ENCODE measurements around the gene PFKL. TPM values are rescaled to one million over a fixed set of nuclear protein-coding genes. Genes with fewer than 3 reads are reported as not detected.

Gene PFKL
- total RNA-seq, 4 donors from 2014 or later: 94.6 to 155 (median 141) TPM

DNA sequence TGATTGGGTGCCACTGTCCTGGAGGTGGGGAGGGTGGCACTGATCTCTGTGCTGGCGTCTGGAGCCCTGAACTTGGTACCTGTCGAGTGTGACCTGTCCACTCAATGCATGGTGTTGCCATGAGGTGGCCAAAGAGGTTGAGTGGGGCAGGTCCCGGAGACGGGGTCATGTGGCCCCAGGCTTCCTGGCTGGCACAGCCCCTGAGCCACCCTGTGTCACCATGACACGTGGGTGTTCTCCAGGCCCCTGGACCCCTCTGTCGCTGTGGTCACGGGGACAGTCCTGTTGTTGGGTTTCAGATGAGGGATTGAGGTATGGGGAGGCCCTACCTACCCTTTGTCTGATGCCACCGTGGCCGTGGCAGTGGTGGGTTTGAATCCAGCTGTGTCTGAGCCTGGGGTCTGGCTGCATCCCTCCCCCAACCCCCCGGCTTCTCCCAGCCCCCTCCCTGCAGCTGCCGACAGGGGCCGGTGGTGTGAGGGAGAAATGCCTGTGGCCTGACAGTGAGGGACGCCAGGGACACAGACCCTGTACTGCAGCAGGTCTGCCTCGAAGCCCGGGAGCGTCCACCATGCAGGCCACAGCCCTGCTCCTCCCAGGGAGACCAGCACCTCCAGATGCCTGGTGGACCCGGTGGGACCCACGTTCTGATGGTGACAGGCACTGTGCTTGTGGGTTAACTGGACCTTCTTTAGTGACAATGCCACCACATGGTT is 65.6 kb downstream of the PFKL start:
- peaks cover 0 to 4% (median 0%) of the 10 kb centered on the region in 4 donors for H3K4me1 ChIP-seq
- no peak for TF ChIP-seq EP300 (IDR thresholded peaks at IDR 0.05)
- no peak for TF ChIP-seq POLR2A (IDR thresholded peaks at IDR 0.05)
- TF ChIP-seq, protein P1, sequence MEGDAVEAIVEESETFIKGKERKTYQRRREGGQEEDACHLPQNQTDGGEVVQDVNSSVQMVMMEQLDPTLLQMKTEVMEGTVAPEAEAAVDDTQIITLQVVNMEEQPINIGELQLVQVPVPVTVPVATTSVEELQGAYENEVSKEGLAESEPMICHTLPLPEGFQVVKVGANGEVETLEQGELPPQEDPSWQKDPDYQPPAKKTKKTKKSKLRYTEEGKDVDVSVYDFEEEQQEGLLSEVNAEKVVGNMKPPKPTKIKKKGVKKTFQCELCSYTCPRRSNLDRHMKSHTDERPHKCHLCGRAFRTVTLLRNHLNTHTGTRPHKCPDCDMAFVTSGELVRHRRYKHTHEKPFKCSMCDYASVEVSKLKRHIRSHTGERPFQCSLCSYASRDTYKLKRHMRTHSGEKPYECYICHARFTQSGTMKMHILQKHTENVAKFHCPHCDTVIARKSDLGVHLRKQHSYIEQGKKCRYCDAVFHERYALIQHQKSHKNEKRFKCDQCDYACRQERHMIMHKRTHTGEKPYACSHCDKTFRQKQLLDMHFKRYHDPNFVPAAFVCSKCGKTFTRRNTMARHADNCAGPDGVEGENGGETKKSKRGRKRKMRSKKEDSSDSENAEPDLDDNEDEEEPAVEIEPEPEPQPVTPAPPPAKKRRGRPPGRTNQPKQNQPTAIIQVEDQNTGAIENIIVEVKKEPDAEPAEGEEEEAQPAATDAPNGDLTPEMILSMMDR (IDR thresholded peaks at IDR 0.05): no peak
- no peak overlapping the region for H3K27ac ChIP-seq
- no peak overlapping the region for H3K4me3 ChIP-seq
- no peak for DNase-seq (ENCODE audit: low spot score in 2 of 2)
- no peaks in the 10 kb centered on the region for H3K36me3 ChIP-seq
- H3K9me3 ChIP-seq: peaks cover 0 to 26% (median 0%) of the 10 kb centered on the region in 4 donors
- WGBS, 2 donors: 83 to 90% methylated on average over 7 to 18 of the region's 18 CpGs
- H3K27me3 ChIP-seq: peaks cover 0 to 20% of the 10 kb centered on the region in 2 donors

DNA sequence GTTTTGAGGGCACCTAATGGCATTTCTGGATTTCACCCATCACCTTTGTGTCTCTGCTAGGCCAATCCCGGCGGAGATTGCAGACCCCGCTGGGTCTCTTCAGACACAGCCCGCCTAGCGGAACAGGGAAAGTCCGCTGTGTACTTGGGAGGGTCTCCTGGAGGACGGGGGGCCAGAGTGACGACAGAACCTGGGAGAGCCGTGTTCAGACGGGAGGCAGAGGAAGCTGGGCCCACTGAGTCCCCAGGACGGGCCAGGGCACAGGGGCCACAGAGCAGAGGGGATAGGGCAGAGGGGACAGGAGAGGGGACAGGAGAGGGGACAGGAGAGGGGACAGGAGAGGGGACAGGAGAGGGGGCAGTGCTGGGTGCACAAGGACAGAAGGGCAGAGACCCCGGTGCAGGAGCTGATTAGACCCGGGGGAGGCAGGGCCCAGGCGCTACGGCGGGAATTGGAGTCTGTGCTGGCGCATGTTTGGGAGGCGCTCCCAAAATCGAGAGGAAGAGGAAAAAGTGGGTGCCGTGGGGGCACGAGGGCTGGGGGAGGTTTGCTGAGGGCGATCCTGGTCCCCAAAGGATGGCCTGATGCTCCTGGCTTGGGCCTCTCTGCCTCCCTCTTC is 66.2 kb downstream of the PFKL start:
- Histone ChIP-seq H3K27me3 (peaks cover 0 to 27% of the 10 kb centered on the region in 2 donors), H3K27ac (no peak overlapping the region), H3K4me1 (peaks cover 0 to 4% (median 0%) of the 10 kb centered on the region in 4 donors), H3K36me3 (no peaks in the 10 kb centered on the region), H3K9me3 (peaks cover 0 to 26% (median 0%) of the 10 kb centered on the region in 4 donors), H3K4me3 (no peak overlapping the region)
- no peak for TF ChIP-seq POLR2A (IDR thresholded peaks at IDR 0.05)
- TF ChIP-seq, protein P1 (IDR thresholded peaks at IDR 0.05): no peak
- TF ChIP-seq EP300 (IDR thresholded peaks at IDR 0.05): no peak
- WGBS, 2 donors: 89 to 90% methylated on average over 22 of the region's 22 CpGs
- DNase-seq (ENCODE audit: low spot score in 2 of 2): no peak

DNA sequence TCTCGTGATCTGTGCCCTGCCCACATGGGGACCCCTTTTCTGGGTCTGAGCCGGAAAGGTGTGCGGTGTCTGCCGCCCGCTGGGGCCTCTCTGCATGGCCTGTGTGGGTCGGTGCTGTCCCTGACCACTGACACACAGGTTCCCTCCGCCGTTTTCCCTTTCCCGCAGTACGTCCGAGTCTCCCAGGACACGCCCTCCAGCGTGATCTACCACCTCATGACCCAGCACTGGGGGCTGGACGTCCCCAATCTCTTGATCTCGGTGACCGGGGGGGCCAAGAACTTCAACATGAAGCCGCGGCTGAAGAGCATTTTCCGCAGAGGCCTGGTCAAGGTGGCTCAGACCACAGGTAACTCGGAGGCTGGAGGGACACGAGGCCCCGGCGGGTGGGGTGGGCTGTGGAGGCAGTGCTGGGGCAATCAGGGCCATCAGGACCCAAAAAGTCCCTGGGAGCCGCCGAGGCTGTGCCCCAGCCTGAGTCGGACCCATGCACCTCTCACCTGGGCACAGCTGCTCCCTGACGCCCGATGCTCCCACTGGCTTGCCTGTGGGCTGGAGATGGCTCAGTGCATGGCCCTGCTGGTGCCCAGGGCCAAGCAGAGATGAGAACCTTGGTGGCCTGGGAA is 66.8 kb downstream of the PFKL start:
- Histone ChIP-seq H3K27me3 (peaks cover 0 to 31% of the 10 kb centered on the region in 2 donors), H3K27ac (no peak overlapping the region), H3K4me3 (no peak overlapping the region), H3K9me3 (peaks cover 0 to 26% (median 0%) of the 10 kb centered on the region in 4 donors), H3K4me1 (peaks cover 0 to 4% (median 0%) of the 10 kb centered on the region in 4 donors), H3K36me3 (no peaks in the 10 kb centered on the region)
- peak in 1 of 2 donors; percentile 10 for DNase-seq (ENCODE audit: low spot score in 2 of 2)
- TF ChIP-seq, protein P1 (IDR thresholded peaks at IDR 0.05): no peak
- TF ChIP-seq POLR2A (IDR thresholded peaks at IDR 0.05) (no peak), EP300 (IDR thresholded peaks at IDR 0.05) (no peak)
- 87 to 90% methylated on average over 28 of the region's 28 CpGs for WGBS, 2 donors

DNA sequence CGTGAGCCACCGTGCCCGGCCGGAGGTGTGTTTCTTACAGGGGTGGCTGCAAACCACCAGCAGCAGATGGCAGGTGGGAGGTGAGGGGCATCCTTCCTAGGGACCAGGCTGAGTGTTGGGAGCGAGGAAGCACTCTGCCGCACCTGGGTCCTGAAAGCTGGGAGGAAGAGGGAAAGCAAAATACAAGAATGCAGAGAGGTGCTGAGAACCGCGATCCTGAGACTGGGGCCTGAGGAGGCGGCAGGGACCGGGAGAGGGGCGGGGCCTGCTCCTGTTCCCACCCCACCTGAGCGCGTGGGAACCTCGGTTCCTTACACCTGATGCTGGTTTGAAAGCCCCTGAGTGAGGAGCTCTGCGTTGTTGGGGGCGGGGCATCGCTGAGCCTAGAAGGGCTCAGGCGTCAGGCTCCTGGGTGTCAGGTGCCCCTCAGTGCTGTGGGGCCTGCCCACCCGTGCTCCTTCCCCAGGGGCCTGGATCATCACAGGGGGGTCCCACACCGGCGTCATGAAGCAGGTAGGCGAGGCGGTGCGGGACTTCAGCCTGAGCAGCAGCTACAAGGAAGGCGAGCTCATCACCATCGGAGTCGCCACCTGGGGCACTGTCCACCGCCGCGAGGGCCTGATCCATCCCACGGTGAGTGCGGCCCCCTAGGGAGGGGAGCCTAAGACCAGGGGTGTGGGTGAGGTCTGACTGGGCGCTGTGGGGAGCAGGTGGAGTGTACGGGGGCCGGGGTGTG is 69.0 kb downstream of the PFKL start:
- Histone ChIP-seq H3K36me3 (no peaks in the 10 kb centered on the region), H3K4me3 (no peak overlapping the region), H3K27ac (no peak overlapping the region), H3K4me1 (peaks cover 0 to 4% (median 0%) of the 10 kb centered on the region in 4 donors), H3K27me3 (peaks cover 0 to 33% of the 10 kb centered on the region in 2 donors), H3K9me3 (peaks cover 0 to 15% (median 0%) of the 10 kb centered on the region in 4 donors)
- peak in 1 of 2 donors; percentile 8 for DNase-seq (ENCODE audit: low spot score in 2 of 2)
- WGBS, 2 donors: 36 to 45% methylated on average over 19 to 32 of the region's 35 CpGs
- TF ChIP-seq, protein P1 (IDR thresholded peaks at IDR 0.05): no peak
- TF ChIP-seq POLR2A (IDR thresholded peaks at IDR 0.05): no peak
- no peak for TF ChIP-seq EP300 (IDR thresholded peaks at IDR 0.05)

Measured in tibial nerve (tissue), 4 donors.